Esophagus muscularis mucosa (tissue), 4 donors: ENCODE data around the gene FERMT3. TPM values are rescaled to one million over a fixed set of nuclear protein-coding genes. Genes with fewer than 3 reads are reported as not detected.

Experiments
- DNase-seq: peaks from one replicate; pipeline ENCODE4 v3.0.0-alpha.2; 2017; ENCODE audit errors: extremely low spot score
- H3K27ac ChIP-seq, 4 donors: fragments of 200-600 bp; sonication (generic); replicated peaks in 1 of 4; 1 replicate in 3 of 4; 2 replicates in 1 of 4; pipeline ENCODE4 v1.5.1; 2016 to 2019; ENCODE audit warnings: mild to moderate bottlenecking in 1 of 4
- H3K27me3 ChIP-seq, 4 donors: fragments of 200-600 bp; sonication (generic); one replicate each; pipeline versions ENCODE4 v1.5.1 to v1.6.0; 2016 to 2019
- H3K36me3 ChIP-seq, 4 donors: fragments of 200-600 bp; sonication (generic); one replicate each; pipeline ENCODE4 v1.5.1; 2016 to 2019
- H3K4me1 ChIP-seq, 4 donors: fragments of 200-600 bp; sonication (generic); one replicate each; pipeline ENCODE4 v1.5.1; 2016 to 2019
- H3K4me3 ChIP-seq, 4 donors: fragments of 200-600 bp; sonication (generic); 1 replicate in 2 of 4; 2 replicates in 2 of 4; pipeline ENCODE4 v1.5.1; 2016 to 2019; ENCODE audit warnings: mild to moderate bottlenecking in 4 of 4, moderate library complexity in 1 of 4
- H3K9me3 ChIP-seq, 4 donors: fragments of 200-600 bp; sonication (generic); 1 replicate in 3 of 4; 2 replicates in 1 of 4; pipeline ENCODE4 v1.5.1; 2016 to 2019
- EP300 ChIP-seq: sonication (generic); formaldehyde crosslinking; IDR thresholded peaks from one replicate; pipeline ENCODE4 v1.6.1; 2017; ENCODE audit warnings: antibody characterized with exemption
- POLR2A ChIP-seq: fragments of 450-650 bp; IDR thresholded peaks from one replicate; pipeline ENCODE4 v1.6.1; 2017; ENCODE audit warnings: antibody characterized with exemption, moderate library complexity, mild to moderate bottlenecking, low read depth
- POLR2AphosphoS5 ChIP-seq, 2 donors: sonication (generic); formaldehyde crosslinking; IDR thresholded peaks; one replicate each; pipeline ENCODE4 v1.6.1; 2017; ENCODE audit warnings: antibody characterized with exemption in 2 of 2
- WGBS: methylation state at CpG from one replicate; pipeline ENCODE4 v1.1.5; 2018; 5-methylcytosine and 5-hydroxymethylcytosine counted together
- intact Hi-C: fragments of 100-400 bp; cut with DNase I; formaldehyde crosslinking; loops from one replicate; pipeline ENCODE4 v1.15.1; 2023
- total RNA-seq, 4 donors: library from RNA; depleted of rRNA; stranded (reverse); fragments of >200 nt; gene quantifications; one replicate each; pipeline versions ENCODE4 v1.1.0 to v1.2.1, GENCODE V29; 2016
- TF ChIP-seq, protein P1 (sequence below), 3 experiments: fragments of 200-600 bp in 2 of 3; fragments of 450-650 bp in 1 of 3; sonication (generic) in 2 of 3; IDR thresholded peaks; one replicate each; pipeline ENCODE4 v1.5.1; 2017 to 2019; ENCODE audit warnings: antibody characterized with exemption in 3 of 3, mild to moderate bottlenecking in 2 of 3, moderate library complexity in 1 of 3

The FERMT3 gene
- total RNA-seq, 4 donors from 2014 or later: 12.9 to 35.5 (median 15.5) TPM

DNA sequence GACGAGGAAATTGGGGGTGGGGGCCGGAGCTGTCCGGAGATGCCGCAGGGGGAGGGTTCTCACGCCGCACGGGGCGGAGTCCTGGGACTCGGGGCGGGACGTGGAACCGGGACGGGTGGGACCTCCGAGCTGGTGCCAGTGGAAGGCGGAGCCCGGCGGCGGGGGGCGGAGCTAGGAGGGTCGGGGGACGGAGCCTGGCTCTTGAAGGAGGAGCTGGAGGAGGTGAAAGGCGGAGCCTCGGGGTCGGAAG is 34.6 kb downstream of the FERMT3 start:
- WGBS: under 1% methylated on average over 21 of the region's 24 CpGs
- no peak for TF ChIP-seq POLR2A
- TF ChIP-seq EP300: no peak
- TF ChIP-seq POLR2AphosphoS5 (IDR thresholded peaks at IDR 0.05): no peak
- TF ChIP-seq, protein P1, sequence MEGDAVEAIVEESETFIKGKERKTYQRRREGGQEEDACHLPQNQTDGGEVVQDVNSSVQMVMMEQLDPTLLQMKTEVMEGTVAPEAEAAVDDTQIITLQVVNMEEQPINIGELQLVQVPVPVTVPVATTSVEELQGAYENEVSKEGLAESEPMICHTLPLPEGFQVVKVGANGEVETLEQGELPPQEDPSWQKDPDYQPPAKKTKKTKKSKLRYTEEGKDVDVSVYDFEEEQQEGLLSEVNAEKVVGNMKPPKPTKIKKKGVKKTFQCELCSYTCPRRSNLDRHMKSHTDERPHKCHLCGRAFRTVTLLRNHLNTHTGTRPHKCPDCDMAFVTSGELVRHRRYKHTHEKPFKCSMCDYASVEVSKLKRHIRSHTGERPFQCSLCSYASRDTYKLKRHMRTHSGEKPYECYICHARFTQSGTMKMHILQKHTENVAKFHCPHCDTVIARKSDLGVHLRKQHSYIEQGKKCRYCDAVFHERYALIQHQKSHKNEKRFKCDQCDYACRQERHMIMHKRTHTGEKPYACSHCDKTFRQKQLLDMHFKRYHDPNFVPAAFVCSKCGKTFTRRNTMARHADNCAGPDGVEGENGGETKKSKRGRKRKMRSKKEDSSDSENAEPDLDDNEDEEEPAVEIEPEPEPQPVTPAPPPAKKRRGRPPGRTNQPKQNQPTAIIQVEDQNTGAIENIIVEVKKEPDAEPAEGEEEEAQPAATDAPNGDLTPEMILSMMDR (IDR thresholded peaks at IDR 0.05): no peak
- H3K4me1 ChIP-seq: peaks cover 34 to 56% (median 51%) of the 10 kb centered on the region in 4 donors
- DNase-seq: peak; percentile 100
- intact Hi-C loops: no loop called here
- H3K9me3 ChIP-seq: no peaks in the 10 kb centered on the region
- peak overlapping the region; percentile 77 to 98 (median 90) for H3K4me3 ChIP-seq
- H3K36me3 ChIP-seq: peaks cover 23 to 49% (median 38%) of the 10 kb centered on the region in 4 donors
- peak overlapping the region; percentile 97 to 100 (median 98) for H3K27ac ChIP-seq
- no peaks in the 10 kb centered on the region for H3K27me3 ChIP-seq

DNA sequence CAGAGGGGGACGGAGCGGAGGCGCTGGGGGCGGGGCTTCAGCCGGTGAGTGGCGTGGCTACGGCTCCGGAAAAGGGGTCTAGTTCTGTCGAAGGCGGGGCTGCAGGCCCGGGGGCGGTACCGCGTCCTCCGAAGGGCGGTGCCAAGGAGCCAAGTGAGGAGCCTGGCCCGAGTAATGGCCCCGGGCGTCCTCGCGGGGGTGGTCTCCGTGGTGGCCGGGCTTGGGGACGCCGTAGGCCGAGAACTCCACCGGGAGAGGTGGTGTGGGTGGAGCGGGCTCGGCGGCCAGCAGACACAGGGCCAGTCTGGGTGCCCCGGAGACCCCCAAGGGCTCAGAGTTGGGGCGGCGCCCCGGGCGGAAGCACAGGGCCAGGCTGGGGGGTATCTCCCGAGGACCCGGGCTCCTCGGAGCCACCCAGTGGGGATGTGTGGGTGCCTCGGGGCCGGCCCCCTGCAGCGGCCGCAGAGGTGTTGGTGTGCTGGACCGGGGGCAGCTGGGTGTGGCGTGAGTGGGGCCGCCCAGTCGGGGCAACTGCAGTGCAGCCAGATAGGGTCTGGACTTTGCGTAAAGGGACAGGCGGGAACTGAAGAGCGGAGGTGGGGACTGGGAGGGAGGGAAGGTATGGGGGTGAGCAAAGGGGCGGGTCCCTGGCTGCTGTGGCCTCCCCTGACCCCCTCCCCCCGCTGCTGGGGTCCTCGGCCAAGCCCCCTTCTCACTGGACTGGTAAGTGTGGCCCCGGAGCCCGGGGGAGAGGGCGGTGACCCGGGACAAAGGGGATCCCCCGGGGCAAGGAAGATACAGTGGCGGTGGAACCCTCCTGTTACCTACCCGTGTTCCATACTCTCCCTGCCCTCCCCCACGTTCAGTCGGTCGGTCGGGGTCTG is 35.2 kb downstream of the FERMT3 start:
- TF ChIP-seq POLR2AphosphoS5 (IDR thresholded peaks at IDR 0.05): peak; percentile 61 to 72
- no peak for TF ChIP-seq EP300
- peak; percentile 69 for TF ChIP-seq POLR2A
- TF ChIP-seq, protein P1 (IDR thresholded peaks at IDR 0.05): no peak
- intact Hi-C loops: no loop called here
- 1% methylated on average over 22 of the region's 63 CpGs for WGBS

DNA sequence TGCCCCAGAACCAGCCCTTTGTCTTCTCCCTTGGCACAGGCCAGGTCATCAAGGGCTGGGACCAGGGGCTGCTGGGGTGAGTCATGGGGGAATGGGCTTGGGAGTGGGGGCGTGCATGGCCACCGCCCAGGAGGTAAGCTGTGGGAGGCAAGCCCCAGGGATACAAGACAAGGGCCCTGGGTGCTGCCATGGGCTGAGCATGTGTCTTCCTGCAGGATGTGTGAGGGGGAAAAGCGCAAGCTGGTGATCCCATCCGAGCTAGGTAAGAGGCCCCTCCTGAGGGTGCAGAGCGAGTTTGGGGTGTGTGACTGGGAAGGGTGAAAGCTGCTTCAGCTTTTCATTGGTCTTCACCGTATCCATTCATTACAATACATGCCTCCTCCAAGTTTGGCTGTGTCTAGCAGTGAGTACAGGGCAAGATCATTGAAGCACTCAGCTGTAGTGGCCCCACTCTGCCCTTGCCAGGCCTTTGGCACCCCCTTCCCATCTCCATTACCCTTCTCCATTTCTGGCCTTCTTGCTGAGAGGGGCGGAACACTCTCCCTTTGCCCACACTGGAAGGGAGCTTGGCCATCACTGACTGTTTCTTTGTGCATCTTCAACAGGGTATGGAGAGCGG is 36.8 kb downstream of the FERMT3 start:
- peaks cover 40 to 69% (median 62%) of the 10 kb centered on the region in 4 donors for H3K4me1 ChIP-seq
- H3K36me3 ChIP-seq: peaks cover 12 to 29% (median 25%) of the 10 kb centered on the region in 4 donors
- no peaks in the 10 kb centered on the region for H3K27me3 ChIP-seq
- no peak for DNase-seq
- H3K4me3 ChIP-seq: no peak overlapping the region
- intact Hi-C loops: no loop called here
- WGBS: 79% methylated on average over 7 of the region's 8 CpGs
- peak overlapping the region in 3 of 4 donors; percentile 97 to 100 (median 98) for H3K27ac ChIP-seq
- H3K9me3 ChIP-seq: no peaks in the 10 kb centered on the region
- TF ChIP-seq, protein P1 (IDR thresholded peaks at IDR 0.05): no peak
- TF ChIP-seq POLR2A (no peak), POLR2AphosphoS5 (IDR thresholded peaks at IDR 0.05) (no peak), EP300 (no peak)

More for the DNA sequence above, 35.2 kb downstream of the FERMT3 start:
- Histone ChIP-seq H3K9me3 (no peaks in the 10 kb centered on the region), H3K4me1 (peaks cover 34 to 55% (median 50%) of the 10 kb centered on the region in 4 donors), H3K36me3 (peaks cover 23 to 45% (median 38%) of the 10 kb centered on the region in 4 donors), H3K27ac (peak overlapping the region; percentile 97 to 100 (median 98)), H3K4me3 (peak overlapping the region; percentile 77 to 98 (median 90)), H3K27me3 (no peaks in the 10 kb centered on the region)
- no peak for DNase-seq

DNA sequence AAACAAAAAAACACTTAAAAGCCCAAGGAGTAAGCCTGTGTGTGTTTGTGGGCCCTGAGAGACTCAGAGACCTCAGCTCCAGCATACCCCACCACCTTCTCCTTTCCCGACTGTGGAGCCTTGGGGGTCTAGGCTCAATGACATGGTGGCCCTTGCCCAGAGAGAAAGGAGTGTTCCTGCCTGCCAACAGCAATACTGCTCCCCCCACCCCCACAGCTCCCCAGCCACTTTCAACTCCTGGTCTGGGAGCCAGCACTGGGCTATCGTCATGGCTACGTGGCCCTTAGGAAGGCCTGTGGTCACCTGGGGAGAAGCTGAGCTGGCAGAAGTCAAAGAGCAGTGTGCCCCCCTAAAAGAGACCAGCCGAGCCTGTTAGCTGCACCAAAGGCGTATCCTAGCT is 37.6 kb downstream of the FERMT3 start:
- no peak overlapping the region for H3K4me3 ChIP-seq
- H3K27me3 ChIP-seq: no peaks in the 10 kb centered on the region
- H3K9me3 ChIP-seq: no peaks in the 10 kb centered on the region
- H3K4me1 ChIP-seq: peaks cover 40 to 74% (median 62%) of the 10 kb centered on the region in 4 donors
- no peak for DNase-seq
- TF ChIP-seq, protein P1 (IDR thresholded peaks at IDR 0.05): no peak
- TF ChIP-seq EP300 (no peak), POLR2AphosphoS5 (IDR thresholded peaks at IDR 0.05) (no peak), POLR2A (no peak)
- peak overlapping the region in 3 of 4 donors; percentile 85 to 97 (median 88) for H3K27ac ChIP-seq
- H3K36me3 ChIP-seq: peaks cover 7 to 21% (median 17%) of the 10 kb centered on the region in 4 donors
- 52% methylated on average over 3 of the region's 5 CpGs for WGBS
- intact Hi-C loops: no loop called here
